Neuronal stem cell (in vitro differentiated cells): Measurements from ENCODE around the gene TRIM49D1. TPM values are rescaled to one million over a fixed set of nuclear protein-coding genes. Genes with fewer than 3 reads are reported as not detected.
"Not testable (repeated sequence)": the region's sequence is repeated elsewhere in the genome, so short reads cannot be mapped to it uniquely, and the experiment has no call there.

ENCODE experiments used
- DNase-seq: peaks from one replicate; pipeline ENCODE4 v3.0.0-alpha.2; 2013; ENCODE audit warnings: low spot score
- H2AFZ ChIP-seq: one replicate; pipeline ENCODE4 v1.6.1; 2013; ENCODE audit warnings: mild to moderate bottlenecking, low read length, inconsistent platforms
- H2AK5ac ChIP-seq: 2 replicates; pipeline ENCODE4 v1.6.1; 2013; ENCODE audit warnings: low read depth, mild to moderate bottlenecking, inconsistent platforms, low read length, moderate library complexity, mixed read lengths
- H2BK120ac ChIP-seq: 2 replicates; pipeline ENCODE4 v1.6.1; 2013; ENCODE audit warnings: low read depth, mild to moderate bottlenecking, inconsistent platforms, low read length, moderate library complexity, mixed read lengths
- H2BK12ac ChIP-seq: one replicate; pipeline ENCODE4 v1.6.1; 2013; ENCODE audit warnings: low read length, inconsistent platforms
- H2BK15ac ChIP-seq: 2 replicates; pipeline ENCODE4 v1.6.1; 2013; ENCODE audit warnings: mild to moderate bottlenecking, low read length, inconsistent platforms, mixed read lengths
- H2BK5ac ChIP-seq: one replicate; pipeline ENCODE4 v1.6.1; 2013; ENCODE audit warnings: inconsistent platforms, mild to moderate bottlenecking, low read length, moderate library complexity
- H3K14ac ChIP-seq: one replicate; pipeline ENCODE4 v1.6.1; 2013; ENCODE audit warnings: low read length, inconsistent platforms
- H3K18ac ChIP-seq: 2 replicates; pipeline ENCODE4 v1.6.1; 2013; ENCODE audit warnings: low read length, inconsistent platforms
- H3K23ac ChIP-seq: 2 replicates; pipeline ENCODE4 v1.6.1; 2013; ENCODE audit warnings: low read depth, mild to moderate bottlenecking, mixed read lengths, low read length, inconsistent platforms; ENCODE audit not compliant: poor library complexity
- H3K27ac ChIP-seq: replicated peaks from 3 replicates; pipeline ENCODE4 v1.5.1; 2013; ENCODE audit warnings: low read length, inconsistent platforms
- H3K27me3 ChIP-seq, 3 experiments: 2 replicates each; pipeline ENCODE4 v1.6.1; 2013; ENCODE audit warnings: low read length in 3 of 3, mild to moderate bottlenecking in 2 of 3, inconsistent platforms in 1 of 3, low read depth in 1 of 3, mixed read lengths in 1 of 3, moderate library complexity in 1 of 3; ENCODE audit not compliant: control insufficient read depth in 3 of 3, insufficient read depth in 3 of 3
- H3K36me3 ChIP-seq, 2 donors: replicated peaks in 1 of 2; 2 replicates each; pipeline ENCODE4 v1.6.1; 2013; ENCODE audit warnings: low read length in 2 of 2; ENCODE audit not compliant: control insufficient read depth in 2 of 2, insufficient read depth in 2 of 2
- H3K4ac ChIP-seq: 2 replicates; pipeline ENCODE4 v1.6.1; 2013; ENCODE audit warnings: inconsistent platforms, mild to moderate bottlenecking, low read length, moderate library complexity
- H3K4me1 ChIP-seq, 2 donors: 1 replicate in 1 of 2; 2 replicates in 1 of 2; pipeline ENCODE4 v1.6.1; 2013; ENCODE audit warnings: low read length in 2 of 2, low read depth in 1 of 2; ENCODE audit not compliant: control insufficient read depth in 2 of 2, insufficient read depth in 1 of 2
- H3K4me2 ChIP-seq: one replicate; pipeline ENCODE4 v1.6.1; 2013; ENCODE audit warnings: mild to moderate bottlenecking, low read length, inconsistent platforms; ENCODE audit not compliant: insufficient read depth, poor library complexity, severe bottlenecking
- H3K4me3 ChIP-seq, 2 donors: 2 replicates each; pipeline ENCODE4 v1.5.1; 2013; ENCODE audit warnings: low read length in 2 of 2, mild to moderate bottlenecking in 2 of 2, inconsistent platforms in 1 of 2, moderate library complexity in 1 of 2
- H3K79me1 ChIP-seq: one replicate; pipeline ENCODE4 v1.6.1; 2013; ENCODE audit warnings: low read depth, mild to moderate bottlenecking, inconsistent platforms, low read length, moderate library complexity
- H3K9ac ChIP-seq: one replicate; pipeline ENCODE4 v1.6.1; 2013; ENCODE audit warnings: mild to moderate bottlenecking, low read depth, low read length, inconsistent platforms; ENCODE audit not compliant: poor library complexity
- H3K9me3 ChIP-seq, 2 donors: replicated peaks in 1 of 2; 2 replicates each; pipeline versions ENCODE3 to v1.6.1; 2013; ENCODE audit warnings: low read length in 2 of 2, mild to moderate bottlenecking in 2 of 2, inconsistent platforms in 1 of 2, low read depth in 1 of 2, mixed read lengths in 1 of 2, moderate library complexity in 1 of 2; ENCODE audit not compliant: control insufficient read depth in 2 of 2, insufficient read depth in 1 of 2
- H4K8ac ChIP-seq: one replicate; pipeline ENCODE4 v1.6.1; 2013; ENCODE audit warnings: low read depth, mild to moderate bottlenecking, inconsistent platforms, low read length, moderate library complexity
- H4K91ac ChIP-seq: one replicate; pipeline ENCODE4 v1.6.1; 2013; ENCODE audit warnings: low read length, low read depth, mild to moderate bottlenecking, inconsistent platforms; ENCODE audit not compliant: poor library complexity
- WGBS, 2 donors: extraction: QIAGEN DNeasy Blood & Tissue Kit; methylation state at CpG; one replicate each; pipeline ENCODE4 v1.1.7; 2013; ENCODE audit warnings: missing lambda C conversion rate in 2 of 2, mixed read lengths in 1 of 2; ENCODE audit not compliant: insufficient read length in 2 of 2, insufficient replicate concordance in 1 of 2; ENCODE audit errors: extremely low coverage in 2 of 2; 5-methylcytosine and 5-hydroxymethylcytosine counted together
- small RNA-seq: library from polyadenylated mRNA; stranded (forward); fragments of <200 nt; extraction: miRNeasy Mini kit (QIAGEN cat#:217004); gene quantifications from one replicate; pipeline ENCODE3, GENCODE V24; 2013; ENCODE audit not compliant: insufficient read depth

Gene TRIM49D1

GRCh38 chr11:89865223-89865622 lies 56.8 kb downstream of the TRIM49D1 start:
- not testable (repeated sequence) for H2AFZ ChIP-seq, H3K79me1 ChIP-seq, H2AK5ac ChIP-seq, H3K18ac ChIP-seq, H3K4me3 ChIP-seq, H3K14ac ChIP-seq, H3K4me2 ChIP-seq, H2BK5ac ChIP-seq, H2BK15ac ChIP-seq, H3K36me3 ChIP-seq, H3K9ac ChIP-seq, H2BK12ac ChIP-seq, H3K4ac ChIP-seq, H4K8ac ChIP-seq, H4K91ac ChIP-seq, H2BK120ac ChIP-seq, DNase-seq, H3K27me3 ChIP-seq, H3K9me3 ChIP-seq, H3K4me1 ChIP-seq, H3K27ac ChIP-seq, H3K23ac ChIP-seq
- no CpG with 5 or more reads among the region's 35 CpGs for WGBS, 2 donors

DNA sequence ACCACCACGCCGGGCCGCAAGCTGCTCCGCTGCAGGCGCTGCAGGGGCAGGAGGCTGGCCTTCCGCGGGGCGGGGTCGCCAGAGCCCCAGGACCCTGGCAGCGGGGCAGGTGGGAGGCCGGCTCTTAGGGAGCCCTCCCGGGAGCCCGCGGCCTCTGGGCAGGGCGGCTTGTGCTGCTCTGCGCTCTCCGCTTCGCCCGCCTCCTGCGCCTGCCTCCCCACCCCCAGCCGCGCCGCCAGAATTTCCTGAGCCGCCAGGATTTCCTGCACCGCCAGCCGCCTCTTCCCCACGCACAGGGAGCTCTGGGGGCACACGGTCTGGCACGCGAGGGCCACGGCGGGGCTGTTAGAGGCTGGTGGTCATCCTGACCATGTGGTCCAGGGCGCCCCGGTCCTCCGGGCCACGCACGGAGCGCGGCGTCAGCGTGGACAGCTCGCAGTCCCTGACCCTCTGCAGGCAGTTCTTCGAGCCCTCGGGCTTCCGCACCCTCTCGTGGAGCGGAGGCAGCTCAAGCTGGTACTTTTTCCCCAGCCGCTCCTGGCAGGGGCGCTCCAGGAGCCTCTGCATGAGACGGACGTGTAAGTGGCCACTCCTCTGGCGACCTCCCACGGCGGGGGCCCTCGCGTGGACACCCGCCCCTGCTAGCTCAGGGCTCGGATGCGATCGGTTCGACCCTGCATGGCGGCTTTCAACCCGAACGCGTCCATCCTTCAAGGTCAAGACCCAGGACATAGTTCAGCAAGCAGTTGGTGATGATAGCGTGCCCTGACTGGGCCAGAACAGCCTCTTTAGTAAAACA lies 57.9 kb downstream of the TRIM49D1 start:
- H3K4me1 ChIP-seq, H4K8ac ChIP-seq, H3K23ac ChIP-seq, H2BK12ac ChIP-seq, H3K9ac ChIP-seq, DNase-seq, H3K9me3 ChIP-seq, H2BK5ac ChIP-seq, H3K14ac ChIP-seq, H2AK5ac ChIP-seq, H3K4me3 ChIP-seq, H3K79me1 ChIP-seq, H2AFZ ChIP-seq, H2BK120ac ChIP-seq, H3K18ac ChIP-seq, H3K36me3 ChIP-seq, H3K4ac ChIP-seq, H3K4me2 ChIP-seq, H3K27ac ChIP-seq, H4K91ac ChIP-seq, H2BK15ac ChIP-seq, H3K27me3 ChIP-seq: not testable (repeated sequence)
- WGBS, 2 donors: no CpG with 5 or more reads among the region's 66 CpGs

Small RNAs within 50 kb of the gene (small RNA-seq; reads per million reads assigned to genes)
- gene AP004607.1: not detected
